HG02938 (cell line): Measurements from ENCODE around the gene MRPL50.

Source experiments
- ATAC-seq: cut with Tn5 transposase; IDR thresholded peaks from one replicate; pipeline ENCODE4 v1.9.1; 2021; ENCODE audit warnings: mild to moderate bottlenecking, moderate library complexity; ENCODE audit not compliant: unreplicated experiment

The MRPL50 gene

GRCh38 chr9:101341958-101342357, 56.5 kb downstream of the MRPL50 start:
- no peak for ATAC-seq
